HCT116 (cell line): Measurements from ENCODE around the gene TMEM132D. TPM values are rescaled to one million over a fixed set of nuclear protein-coding genes. Genes with fewer than 3 reads are reported as not detected.

ENCODE experiments used
- ATAC-seq: fragments of 200-7000 bp; cut with Tn5 transposase; 2 replicates; pipeline ENCODE4 v1.9.1; 2020; ENCODE audit warnings: mild to moderate bottlenecking, moderate library complexity
- BruUV-seq: library from RNA; stranded (reverse); fragments of 400-500 nt; replicated peaks from 2 replicates; lab custom pipeline; 2021; lab: Mats Ljungman, UMichigan
- CTCF ChIA-PET: fragments of 300-600 bp; sonication (Branson Sonifier 250); formaldehyde crosslinking; loops from one replicate; lab custom pipeline; 2021; ENCODE audit warnings: antibody characterized with exemption; lab: Charles Lee
- POLR2A ChIA-PET: fragments of 300-600, 350-600 bp; sonication (Branson Sonifier 250); formaldehyde crosslinking; loops from one replicate; lab custom pipeline; 2021; ENCODE audit warnings: antibody characterized with exemption; lab: Charles Lee
- RAD21 ChIA-PET, 2 experiments: fragments of 300-600 bp; sonication (Branson Sonifier 250); formaldehyde crosslinking; loops; one replicate each; lab custom pipeline; 2023; ENCODE audit warnings: low total read pairs in 2 of 2; ENCODE audit not compliant: uncharacterized antibody in 2 of 2, unreplicated experiment in 2 of 2, low non-redundant PET in 1 of 2; lab: Charles Lee
- DNase-seq: peaks from one replicate; pipeline ENCODE4 v3.0.0-alpha.2; 2010; ENCODE audit warnings: low read depth, low spot score
- H2AFZ ChIP-seq: fragments of 200-600 bp; shearing (Covaris generic), sonication (generic); 2 replicates; pipeline ENCODE4 v1.6.1; 2017; ENCODE audit warnings: low read depth, mixed run types, mixed read lengths, antibody characterized with exemption, low read length; ENCODE audit not compliant: poor library complexity, severe bottlenecking
- H3K27ac ChIP-seq: 2 replicates; pipeline ENCODE4 v1.5.1; 2012; ENCODE audit warnings: low read depth, low read length
- H3K27me3 ChIP-seq: fragments of 200-600 bp; sonication (generic); 2 replicates; pipeline ENCODE4 v1.6.1; 2016; ENCODE audit warnings: mixed run types, low read length, mixed read lengths; ENCODE audit not compliant: insufficient read depth
- H3K36me3 ChIP-seq, 2 experiments: fragments of 200-500 bp in 1 of 2; fragments of 200-600 bp in 1 of 2; sonication (Bioruptor generic) in 1 of 2; sonication (generic) in 1 of 2; 2 replicates each; pipeline versions ENCODE4 v1.5.1 to v1.6.1; 2014 to 2016; ENCODE audit warnings: low read length in 2 of 2, inconsistent platforms in 1 of 2, mixed read lengths in 1 of 2, mixed run types in 1 of 2; ENCODE audit not compliant: insufficient read depth in 2 of 2, control insufficient read depth in 1 of 2
- H3K4me1 ChIP-seq, 2 experiments: fragments of 200-600 bp in 1 of 2; sonication (generic) in 1 of 2; 2 replicates each; pipeline versions ENCODE4 v1.5.1 to v1.6.1; 2012 to 2017; ENCODE audit warnings: low read length in 2 of 2, inconsistent platforms in 1 of 2, mild to moderate bottlenecking in 1 of 2, mixed read lengths in 1 of 2, mixed run types in 1 of 2, moderate library complexity in 1 of 2; ENCODE audit not compliant: insufficient read depth in 2 of 2, control insufficient read depth in 1 of 2
- H3K4me2 ChIP-seq: fragments of 200-600 bp; sonication (generic); 2 replicates; pipeline ENCODE4 v1.6.1; 2017; ENCODE audit warnings: mixed run types, low read length, mixed read lengths
- H3K4me3 ChIP-seq, 2 experiments: fragments of 200-600 bp in 1 of 2; sonication (generic) in 1 of 2; replicated peaks in 1 of 2; 2 replicates each; pipeline ENCODE4 v1.5.1; 2011 to 2016; ENCODE audit warnings: low read length in 2 of 2, control low read depth in 1 of 2, low read depth in 1 of 2, mild to moderate bottlenecking in 1 of 2, mixed read lengths in 1 of 2, mixed run types in 1 of 2
- H3K79me2 ChIP-seq: fragments of 200-600 bp; sonication (generic); 2 replicates; pipeline ENCODE4 v1.6.1; 2017; ENCODE audit warnings: mild to moderate bottlenecking, mixed run types, low read length, moderate library complexity, mixed read lengths; ENCODE audit not compliant: insufficient read depth
- H3K9ac ChIP-seq: fragments of 200-600 bp; sonication (generic); 2 replicates; pipeline ENCODE4 v1.6.1; 2016; ENCODE audit warnings: low read length, mixed read lengths
- H3K9me2 ChIP-seq: fragments of 200-600 bp; sonication (generic), shearing (Covaris generic); 2 replicates; pipeline ENCODE4 v1.6.1; 2017; ENCODE audit warnings: mixed run types, mild to moderate bottlenecking, moderate library complexity; ENCODE audit not compliant: insufficient read depth
- H3K9me3 ChIP-seq, 2 experiments: fragments of 200-500 bp in 1 of 2; fragments of 200-600 bp in 1 of 2; sonication (Bioruptor generic) in 1 of 2; sonication (generic) in 1 of 2; 2 replicates each; pipeline ENCODE4 v1.6.1; 2014 to 2017; ENCODE audit warnings: low read length in 2 of 2, mixed read lengths in 2 of 2, inconsistent platforms in 1 of 2, low read depth in 1 of 2, mild to moderate bottlenecking in 1 of 2, mixed run types in 1 of 2, moderate library complexity in 1 of 2; ENCODE audit not compliant: control insufficient read depth in 1 of 2, insufficient read depth in 1 of 2
- H4K20me1 ChIP-seq: fragments of 200-600 bp; sonication (generic), shearing (Covaris generic); 2 replicates; pipeline ENCODE4 v1.6.1; 2017; ENCODE audit warnings: mixed run types, mild to moderate bottlenecking, moderate library complexity; ENCODE audit not compliant: insufficient read depth
- ATF3 ChIP-seq: IDR thresholded peaks from 2 replicates; pipeline ENCODE4 v1.6.1; 2012
- CBX3 ChIP-seq: IDR thresholded peaks from 2 replicates; pipeline ENCODE4 v1.6.1; 2012; ENCODE audit warnings: low read depth
- EGR1 ChIP-seq: IDR thresholded peaks from 2 replicates; pipeline ENCODE4 v1.6.1; 2012; ENCODE audit warnings: low read depth
- ELF1 ChIP-seq: IDR thresholded peaks from 2 replicates; pipeline ENCODE4 v1.6.1; 2012; ENCODE audit warnings: low read depth, borderline replicate concordance
- EZH2 ChIP-seq: fragments of 200-600 bp; sonication (generic); IDR thresholded peaks from 2 replicates; pipeline ENCODE4 v1.6.1; 2017; ENCODE audit warnings: antibody characterized with exemption, mixed run types
- POLR2A ChIP-seq: IDR thresholded peaks from 2 replicates; pipeline ENCODE4 v1.7.0; 2011; ENCODE audit warnings: borderline replicate concordance; ENCODE audit not compliant: insufficient read depth, insufficient read length; ENCODE audit errors: extremely low read depth
- RAD21 ChIP-seq: IDR thresholded peaks from 2 replicates; pipeline ENCODE4 v1.6.1; 2012; ENCODE audit warnings: low read depth, mild to moderate bottlenecking
- SP1 ChIP-seq: IDR thresholded peaks from 2 replicates; pipeline ENCODE4 v1.6.1; 2012; ENCODE audit warnings: low read depth
- SRF ChIP-seq: IDR thresholded peaks from 2 replicates; pipeline ENCODE4 v1.6.1; 2012; ENCODE audit warnings: low read depth
- TCF7L2 ChIP-seq: IDR thresholded peaks from 2 replicates; pipeline ENCODE4 v1.7.0; 2011; ENCODE audit warnings: borderline replicate concordance, inconsistent platforms; ENCODE audit not compliant: insufficient read depth, insufficient read length; ENCODE audit errors: extremely low read depth
- ZBTB33 ChIP-seq: IDR thresholded peaks from 2 replicates; pipeline ENCODE4 v1.6.1; 2011; ENCODE audit warnings: mild to moderate bottlenecking, low read length, moderate library complexity; ENCODE audit not compliant: insufficient replicate concordance; ENCODE audit errors: extremely low read depth
- ZFX ChIP-seq: fragments of 450-650 bp; IDR thresholded peaks from 2 replicates; pipeline ENCODE4 v1.6.1; 2017
- intact Hi-C: fragments of 100-400 bp; cut with micrococcal nuclease; formaldehyde crosslinking; loops from 2 replicates; pipeline ENCODE4 v1.10.0; 2022
- total RNA-seq: library from RNA; stranded (reverse); gene quantifications from one replicate; pipeline ENCODE4 v1.2.1, GENCODE V29; 2021; ENCODE audit not compliant: unreplicated experiment

TMEM132D gene
- total RNA-seq, 1 experiment from 2014 or later = not detected

GRCh38 chr12:129614221-129614885, 289.5 kb downstream of the TMEM132D start:
- H3K9me3 ChIP-seq = peaks cover 27 to 28% of the 10 kb centered on the region in 2 experiments; a peak in 2 of 4 replicates
- RAD21 ChIA-PET = no interaction called here
- H4K20me1 ChIP-seq = no peaks in the 10 kb centered on the region
- no peaks in the 10 kb centered on the region for H3K36me3 ChIP-seq
- intact Hi-C loops = no loop called here
- no peaks in the 10 kb centered on the region for H3K27me3 ChIP-seq
- no TSS peak for BruUV-seq
- TF ChIP-seq TCF7L2 (no peak), SP1 (no peak), EZH2 (no peak), ATF3 (no peak), SRF (no peak)
- TF ChIP-seq, all 23 proteins: peak for 0
- Histone ChIP-seq H2AFZ (no peak overlapping the region), H3K9ac (no peak overlapping the region), H3K79me2 (no peaks in the 10 kb centered on the region), H3K4me1 (no peaks in the 10 kb centered on the region), H3K4me3 (no peak overlapping the region), H3K9me2 (no peaks in the 10 kb centered on the region), H3K4me2 (no peak overlapping the region), H3K27ac (no peak overlapping the region)
- ChIA-PET POLR2A (no interaction called here), CTCF (no interaction called here)
- ATAC-seq (no peak), DNase-seq (no peak)

- H3K27ac ChIP-seq = no peak overlapping the region
- peaks cover 27 to 28% of the 10 kb centered on the region in 2 experiments; a peak in 2 of 4 replicates for H3K9me3 ChIP-seq
- no peak for ATAC-seq
Observed at GRCh38 chr12:129613314-129613713, 290.5 kb downstream of the TMEM132D start.

More at GRCh38 chr12:129613314-129613713, 290.5 kb downstream of the TMEM132D start:
- Histone ChIP-seq H3K9ac (no peak overlapping the region), H3K27me3 (no peaks in the 10 kb centered on the region), H3K4me1 (no peaks in the 10 kb centered on the region), H3K9me2 (no peaks in the 10 kb centered on the region), H2AFZ (no peak overlapping the region), H3K36me3 (no peaks in the 10 kb centered on the region), H3K4me2 (no peak overlapping the region), H4K20me1 (no peaks in the 10 kb centered on the region), H3K79me2 (no peaks in the 10 kb centered on the region), H3K4me3 (no peak overlapping the region)
- TF ChIP-seq ZBTB33 (no peak), EZH2 (no peak), EGR1 (no peak), CBX3 (no peak), ELF1 (no peak), ATF3 (no peak), POLR2A (no peak), RAD21 (no peak), ZFX (no peak)
- RAD21 ChIA-PET = no interaction called here
- POLR2A ChIA-PET = no interaction called here
- no peak for DNase-seq
- CTCF ChIA-PET = no interaction called here
- intact Hi-C loops = no loop called here
- no TSS peak for BruUV-seq
